Smooth muscle cell (in vitro differentiated cells): ENCODE measurements around the gene IKZF2. TPM values are rescaled to one million over a fixed set of nuclear protein-coding genes. Genes with fewer than 3 reads are reported as not detected.

ENCODE experiments used
- DNase-seq: peaks from one replicate; lab custom pipeline; 2025; ENCODE audit not compliant: unreplicated experiment; lab: John Stamatoyannopoulos, UW
- H2AFZ ChIP-seq: fragments of 200-600 bp; sonication (generic); 2 replicates; pipeline ENCODE4 v1.6.0; 2016; ENCODE audit warnings: antibody characterized with exemption, low read depth, mild to moderate bottlenecking
- H3F3A ChIP-seq: fragments of 200-600 bp; sonication (generic); 2 replicates; pipeline ENCODE4 v1.6.0; 2017; ENCODE audit warnings: antibody characterized with exemption, low read depth
- H3K27ac ChIP-seq: fragments of 200-600 bp; sonication (generic); 2 replicates; pipeline ENCODE4 v1.5.1; 2016; ENCODE audit warnings: low read depth, mild to moderate bottlenecking
- H3K27me3 ChIP-seq: fragments of 200-600 bp; sonication (generic); 2 replicates; pipeline ENCODE4 v1.6.1; 2016; ENCODE audit warnings: low read depth, mild to moderate bottlenecking
- H3K36me3 ChIP-seq: fragments of 200-600 bp; sonication (generic); 2 replicates; pipeline ENCODE4 v1.5.1; 2016; ENCODE audit warnings: low read depth
- H3K4me1 ChIP-seq: fragments of 200-600 bp; sonication (generic); 2 replicates; pipeline ENCODE4 v1.5.1; 2016; ENCODE audit warnings: low read depth
- H3K4me2 ChIP-seq: fragments of 200-600 bp; sonication (generic); 2 replicates; pipeline ENCODE4 v1.6.0; 2016; ENCODE audit warnings: mild to moderate bottlenecking
- H3K4me3 ChIP-seq: fragments of 200-600 bp; sonication (generic); 2 replicates; pipeline ENCODE4 v1.5.1; 2016; ENCODE audit warnings: mild to moderate bottlenecking
- H3K79me2 ChIP-seq: fragments of 200-600 bp; sonication (generic); 2 replicates; pipeline ENCODE4 v1.6.0; 2016; ENCODE audit warnings: low read depth, mild to moderate bottlenecking
- H3K9ac ChIP-seq: fragments of 200-600 bp; sonication (generic); 2 replicates; pipeline ENCODE4 v1.6.0; 2016; ENCODE audit warnings: low read depth
- H3K9me3 ChIP-seq: fragments of 200-600 bp; sonication (generic); replicated peaks from 2 replicates; pipeline ENCODE4 v1.5.1; 2016; ENCODE audit warnings: low read depth
- H4K20me1 ChIP-seq: fragments of 200-600 bp; sonication (generic); 2 replicates; pipeline ENCODE4 v1.6.0; 2016; ENCODE audit warnings: low read depth
- WGBS: methylation state at CpG from one replicate; pipeline ENCODE4 v1.1.7; 2016; ENCODE audit warnings: low lambda C conversion rate; 5-methylcytosine and 5-hydroxymethylcytosine counted together
- polyA plus RNA-seq: library from polyadenylated mRNA; unstranded; fragments of >200 nt; fragmentation: Nextera tagmentation; extraction: Ambion mirVana; gene quantifications from 2 replicates; pipeline ENCODE4 v1.2.1, GENCODE V29; 2016
- total RNA-seq: library from RNA; depleted of rRNA; stranded (reverse); fragments of >200 nt; gene quantifications from 2 replicates; pipeline ENCODE4 v1.2.3, GENCODE V29; 2014
- TF ChIP-seq, protein P1 (sequence below): fragments of 200-600 bp; sonication (generic); IDR thresholded peaks from 2 replicates; pipeline ENCODE4 v1.5.1; 2017; ENCODE audit warnings: borderline replicate concordance, mild to moderate bottlenecking, antibody characterized with exemption; ENCODE audit not compliant: insufficient read depth, poor library complexity, severe bottlenecking

The IKZF2 gene
- total and polyA plus RNA-seq, 2 experiments from 2014 or later, result 0.69 to 16.5 TPM

GRCh38 chr2:213181712-213182111, 30.3 kb upstream of the IKZF2 start:
- no peaks in the 10 kb centered on the region for H4K20me1 ChIP-seq
- H3K27me3 ChIP-seq, result no peaks in the 10 kb centered on the region
- DNase-seq, result no peak
- no peak overlapping the region for H2AFZ ChIP-seq
- no peaks in the 10 kb centered on the region for H3K79me2 ChIP-seq
- TF ChIP-seq, protein P1, sequence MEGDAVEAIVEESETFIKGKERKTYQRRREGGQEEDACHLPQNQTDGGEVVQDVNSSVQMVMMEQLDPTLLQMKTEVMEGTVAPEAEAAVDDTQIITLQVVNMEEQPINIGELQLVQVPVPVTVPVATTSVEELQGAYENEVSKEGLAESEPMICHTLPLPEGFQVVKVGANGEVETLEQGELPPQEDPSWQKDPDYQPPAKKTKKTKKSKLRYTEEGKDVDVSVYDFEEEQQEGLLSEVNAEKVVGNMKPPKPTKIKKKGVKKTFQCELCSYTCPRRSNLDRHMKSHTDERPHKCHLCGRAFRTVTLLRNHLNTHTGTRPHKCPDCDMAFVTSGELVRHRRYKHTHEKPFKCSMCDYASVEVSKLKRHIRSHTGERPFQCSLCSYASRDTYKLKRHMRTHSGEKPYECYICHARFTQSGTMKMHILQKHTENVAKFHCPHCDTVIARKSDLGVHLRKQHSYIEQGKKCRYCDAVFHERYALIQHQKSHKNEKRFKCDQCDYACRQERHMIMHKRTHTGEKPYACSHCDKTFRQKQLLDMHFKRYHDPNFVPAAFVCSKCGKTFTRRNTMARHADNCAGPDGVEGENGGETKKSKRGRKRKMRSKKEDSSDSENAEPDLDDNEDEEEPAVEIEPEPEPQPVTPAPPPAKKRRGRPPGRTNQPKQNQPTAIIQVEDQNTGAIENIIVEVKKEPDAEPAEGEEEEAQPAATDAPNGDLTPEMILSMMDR, result no peak
- H3K4me1 ChIP-seq, result no peaks in the 10 kb centered on the region
- no peaks in the 10 kb centered on the region for H3K36me3 ChIP-seq
- H3K4me3 ChIP-seq, result no peak overlapping the region
- H3F3A ChIP-seq, result no peaks in the 10 kb centered on the region
- no peak overlapping the region for H3K4me2 ChIP-seq
- H3K27ac ChIP-seq, result no peak overlapping the region
- H3K9ac ChIP-seq, result no peak overlapping the region
- no peaks in the 10 kb centered on the region for H3K9me3 ChIP-seq

DNA sequence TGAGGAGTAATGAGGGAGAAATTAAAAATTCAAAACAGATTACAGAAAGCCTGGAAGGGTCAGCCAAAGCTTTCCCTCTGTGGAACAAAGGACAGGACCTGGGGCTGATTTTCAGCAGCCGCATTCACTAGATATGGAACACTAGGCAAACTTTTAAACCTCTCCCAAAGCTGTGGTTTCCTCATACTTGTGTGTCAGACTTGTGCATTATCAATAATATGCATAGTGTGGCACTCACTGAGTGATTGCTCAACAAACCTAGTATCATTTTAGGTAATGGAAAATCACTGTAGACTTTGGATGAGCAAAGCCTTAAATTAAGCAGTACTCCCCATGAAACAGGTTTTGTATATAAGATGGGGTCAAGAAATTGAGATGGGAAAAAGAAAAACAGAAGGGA, 26.3 kb upstream of the IKZF2 start:
- H3K4me3 ChIP-seq, result no peak overlapping the region
- H3K36me3 ChIP-seq, result no peaks in the 10 kb centered on the region
- TF ChIP-seq, protein P1, result no peak
- no peaks in the 10 kb centered on the region for H3K9me3 ChIP-seq
- no peaks in the 10 kb centered on the region for H3F3A ChIP-seq
- no peak overlapping the region for H3K9ac ChIP-seq
- no peaks in the 10 kb centered on the region for H3K27me3 ChIP-seq
- H3K4me1 ChIP-seq, result no peaks in the 10 kb centered on the region
- H3K27ac ChIP-seq, result no peak overlapping the region
- no peaks in the 10 kb centered on the region for H4K20me1 ChIP-seq
- 90% methylated on average over 1 of the region's 1 CpG for WGBS
- H3K79me2 ChIP-seq, result no peaks in the 10 kb centered on the region
- H3K4me2 ChIP-seq, result no peak overlapping the region
- no peak for DNase-seq
- no peak overlapping the region for H2AFZ ChIP-seq

DNA sequence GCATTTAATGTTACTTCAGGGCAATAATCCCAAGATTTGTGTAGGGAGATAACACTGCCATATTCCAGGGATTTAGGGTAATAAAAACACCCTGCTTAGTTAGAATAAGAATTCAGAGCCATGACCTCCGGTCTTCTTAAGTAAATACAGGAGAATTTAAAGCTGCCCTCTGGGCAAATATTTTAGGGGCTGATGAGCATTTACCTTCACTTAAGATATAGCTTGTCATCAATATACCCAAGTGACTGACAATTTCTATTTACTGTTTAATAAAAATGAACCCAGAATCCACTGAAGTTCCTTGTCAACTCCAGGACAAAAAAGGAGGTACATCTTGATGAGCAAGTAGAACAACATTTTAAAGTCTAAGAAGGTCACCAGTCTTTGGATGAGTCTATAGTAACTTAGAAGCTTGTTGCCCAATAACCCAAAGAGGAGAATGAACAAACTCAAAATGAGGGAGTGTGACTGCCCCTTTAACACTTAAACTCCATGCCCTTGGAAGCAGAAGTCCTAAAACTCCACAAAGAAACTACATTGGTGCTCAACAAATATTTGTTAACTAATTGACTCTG, 24.3 kb upstream of the IKZF2 start:
- no peak for DNase-seq
- H4K20me1 ChIP-seq, result no peaks in the 10 kb centered on the region
- H3K4me1 ChIP-seq, result no peaks in the 10 kb centered on the region
- TF ChIP-seq, protein P1, result no peak
- no peak overlapping the region for H3K27ac ChIP-seq
- no peaks in the 10 kb centered on the region for H3F3A ChIP-seq
- H3K27me3 ChIP-seq, result no peaks in the 10 kb centered on the region
- 24% methylated on average over 1 of the region's 1 CpG for WGBS
- H3K4me3 ChIP-seq, result no peak overlapping the region
- no peak overlapping the region for H2AFZ ChIP-seq
- H3K79me2 ChIP-seq, result no peaks in the 10 kb centered on the region
- no peaks in the 10 kb centered on the region for H3K9me3 ChIP-seq
- H3K4me2 ChIP-seq, result peak overlapping the region; percentile 6
- no peak overlapping the region for H3K9ac ChIP-seq
- H3K36me3 ChIP-seq, result no peaks in the 10 kb centered on the region

DNA sequence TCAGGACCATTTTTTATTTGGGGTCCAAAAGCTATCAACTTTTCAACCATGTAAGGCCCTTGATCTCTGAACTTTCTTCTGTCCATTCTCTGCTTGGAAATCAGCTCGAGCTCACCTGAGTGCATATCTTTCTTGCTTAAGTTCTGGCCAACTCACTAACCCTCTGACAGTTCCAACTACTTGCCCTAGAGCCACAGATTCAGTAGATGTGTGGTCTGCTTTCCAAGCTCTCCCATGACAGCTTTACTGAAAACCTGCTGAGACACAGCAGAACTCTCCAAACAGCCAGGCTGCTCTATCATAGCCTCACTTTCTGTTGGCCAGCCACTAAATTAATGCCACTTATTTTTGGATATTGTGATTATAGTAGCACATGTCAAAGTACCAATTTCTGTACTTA, 21.2 kb upstream of the IKZF2 start:
- Histone ChIP-seq H3K9me3 (no peaks in the 10 kb centered on the region), H2AFZ (no peak overlapping the region), H3K79me2 (no peaks in the 10 kb centered on the region), H3K4me3 (no peak overlapping the region), H3K9ac (no peak overlapping the region), H3K4me2 (no peak overlapping the region), H3K27ac (no peak overlapping the region), H3F3A (no peaks in the 10 kb centered on the region), H3K27me3 (no peaks in the 10 kb centered on the region), H3K36me3 (no peaks in the 10 kb centered on the region), H3K4me1 (no peaks in the 10 kb centered on the region), H4K20me1 (no peaks in the 10 kb centered on the region)
- 43% methylated on average over 1 of the region's 1 CpG for WGBS
- TF ChIP-seq, protein P1, result no peak
- no peak for DNase-seq
